KOPT-K1 (cell line): ENCODE data around the gene SARS1.

Source experiments
- H3K27ac ChIP-seq: fragments of 200-600 bp; sonication (generic); 2 replicates; pipeline ENCODE4 v1.5.1; 2016; ENCODE audit warnings: antibody characterized with exemption, mild to moderate bottlenecking, low read depth, low read length; ENCODE audit not compliant: poor library complexity, severe bottlenecking
- H3K36me3 ChIP-seq: fragments of 200-600 bp; sonication (generic); 2 replicates; pipeline ENCODE4 v1.5.1; 2017; ENCODE audit warnings: antibody characterized with exemption, mild to moderate bottlenecking, low read length, moderate library complexity; ENCODE audit not compliant: insufficient read depth
- H3K9me3 ChIP-seq: fragments of 200-600 bp; sonication (generic); 2 replicates; pipeline ENCODE4 v1.5.1; 2017; ENCODE audit warnings: antibody characterized with exemption, low read length, mild to moderate bottlenecking; ENCODE audit not compliant: insufficient read depth, poor library complexity, severe bottlenecking

The SARS1 gene

GRCh38 chr1:109256971-109257681 lies 43.4 kb downstream of the SARS1 start:
- Histone ChIP-seq H3K36me3 (no peaks in the 10 kb centered on the region), H3K9me3 (no peaks in the 10 kb centered on the region), H3K27ac (no peak overlapping the region)

- H3K36me3 ChIP-seq, result no peaks in the 10 kb centered on the region
- no peaks in the 10 kb centered on the region for H3K9me3 ChIP-seq
- H3K27ac ChIP-seq, result no peak overlapping the region
Observed at GRCh38 chr1:109257682-109258421, 44.1 kb downstream of the SARS1 start.

- H3K27ac ChIP-seq, result no peak overlapping the region
- no peaks in the 10 kb centered on the region for H3K36me3 ChIP-seq
- no peaks in the 10 kb centered on the region for H3K9me3 ChIP-seq
Observed at GRCh38 chr1:109258481-109259466, 45.1 kb downstream of the SARS1 start.

GRCh38 chr1:109259674-109260557 lies 46.2 kb downstream of the SARS1 start:
- H3K36me3 ChIP-seq, result no peaks in the 10 kb centered on the region
- H3K27ac ChIP-seq, result no peak overlapping the region
- no peaks in the 10 kb centered on the region for H3K9me3 ChIP-seq

- Histone ChIP-seq H3K9me3 (no peaks in the 10 kb centered on the region), H3K27ac (no peak overlapping the region), H3K36me3 (no peaks in the 10 kb centered on the region)
Observed at GRCh38 chr1:109261006-109261405, 47.3 kb downstream of the SARS1 start.

GRCh38 chr1:109261578-109261977 lies 47.9 kb downstream of the SARS1 start:
- Histone ChIP-seq H3K9me3 (no peaks in the 10 kb centered on the region), H3K27ac (no peak overlapping the region), H3K36me3 (no peaks in the 10 kb centered on the region)

GRCh38 chr1:109262231-109263055 lies 48.7 kb downstream of the SARS1 start:
- no peaks in the 10 kb centered on the region for H3K36me3 ChIP-seq
- H3K27ac ChIP-seq, result no peak overlapping the region
- H3K9me3 ChIP-seq, result no peaks in the 10 kb centered on the region

- Histone ChIP-seq H3K9me3 (no peaks in the 10 kb centered on the region), H3K27ac (no peak overlapping the region), H3K36me3 (no peaks in the 10 kb centered on the region)
Observed at GRCh38 chr1:109263234-109263596, 49.5 kb downstream of the SARS1 start.

- Histone ChIP-seq H3K36me3 (no peaks in the 10 kb centered on the region), H3K27ac (no peak overlapping the region), H3K9me3 (no peaks in the 10 kb centered on the region)
Observed at GRCh38 chr1:109263597-109264378, 50.1 kb downstream of the SARS1 start.

- H3K36me3 ChIP-seq, result no peaks in the 10 kb centered on the region
- H3K9me3 ChIP-seq, result no peaks in the 10 kb centered on the region
- H3K27ac ChIP-seq, result no peak overlapping the region
Observed at GRCh38 chr1:109264379-109264755, 50.6 kb downstream of the SARS1 start.

GRCh38 chr1:109265016-109265415 lies 51.3 kb downstream of the SARS1 start:
- no peaks in the 10 kb centered on the region for H3K36me3 ChIP-seq
- H3K27ac ChIP-seq, result no peak overlapping the region
- H3K9me3 ChIP-seq, result no peaks in the 10 kb centered on the region

GRCh38 chr1:109265741-109266330 lies 52.1 kb downstream of the SARS1 start:
- H3K9me3 ChIP-seq, result no peaks in the 10 kb centered on the region
- no peaks in the 10 kb centered on the region for H3K36me3 ChIP-seq
- no peak overlapping the region for H3K27ac ChIP-seq

GRCh38 chr1:109266965-109267364 lies 53.2 kb downstream of the SARS1 start:
- Histone ChIP-seq H3K9me3 (no peaks in the 10 kb centered on the region), H3K36me3 (no peaks in the 10 kb centered on the region), H3K27ac (no peak overlapping the region)
